Lower leg skin (tissue), 4 donors: ENCODE measurements around the gene GABRR1. TPM values are rescaled to one million over a fixed set of nuclear protein-coding genes. Genes with fewer than 3 reads are reported as not detected.

Experiments used
- DNase-seq, 2 donors: peaks; one replicate each; pipeline ENCODE4 v3.0.0-alpha.2; 2019; ENCODE audit warnings: low spot score in 2 of 2
- H3K4me3 ChIP-seq: fragments of 200-600 bp; sonication (generic); 2 replicates; pipeline ENCODE4 v1.5.1; 2017; ENCODE audit warnings: mild to moderate bottlenecking, low read depth; ENCODE audit not compliant: poor library complexity, severe bottlenecking
- POLR2A ChIP-seq, 2 donors: fragments of 450-650 bp; IDR thresholded peaks; one replicate each; pipeline ENCODE4 v1.6.1; 2016 to 2017; ENCODE audit warnings: antibody characterized with exemption in 2 of 2, mild to moderate bottlenecking in 1 of 2, moderate library complexity in 1 of 2
- WGBS, 2 donors: methylation state at CpG; one replicate each; pipeline ENCODE4 v1.1.5; 2018; 5-methylcytosine and 5-hydroxymethylcytosine counted together
- intact Hi-C: fragments of 100-400 bp; cut with DNase I; formaldehyde crosslinking; loops from one replicate; pipeline ENCODE4 v1.15.0; 2023; ENCODE audit warnings: low total_unique reads
- total RNA-seq, 4 donors: library from RNA; depleted of rRNA; stranded (reverse); fragments of >200 nt; gene quantifications; one replicate each; pipeline ENCODE4 v1.1.0, GENCODE V29; 2016
- TF ChIP-seq, protein P1 (sequence below), 3 donors: fragments of 450-650 bp; IDR thresholded peaks; one replicate each; pipeline ENCODE4 v1.5.1; 2016; ENCODE audit warnings: antibody characterized with exemption in 3 of 3, mild to moderate bottlenecking in 3 of 3, moderate library complexity in 2 of 3

The GABRR1 gene
- total RNA-seq, 4 donors from 2014 or later: 0.17 to 0.86 (median 0.39) TPM; not detected in 1

DNA sequence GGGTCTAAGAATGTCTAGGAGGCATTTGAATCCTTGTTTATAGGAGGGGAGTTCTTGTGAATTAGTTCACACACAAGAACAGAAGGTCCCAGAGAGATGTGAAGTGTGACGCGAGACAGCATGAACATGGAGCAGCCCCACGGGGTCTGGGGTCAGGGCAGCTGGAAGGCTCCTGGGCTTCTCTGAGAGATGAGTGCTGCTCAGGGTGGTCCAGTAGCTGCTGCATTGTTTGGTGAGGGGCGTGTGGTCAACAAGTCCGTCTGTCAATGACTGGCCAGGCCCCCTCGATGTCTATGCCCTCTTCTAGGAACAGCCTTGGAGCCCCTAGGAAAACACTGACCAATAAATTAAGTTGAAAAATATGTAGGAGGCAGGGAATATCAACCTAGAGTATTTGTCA is 40.2 kb upstream of the GABRR1 start:
- no peak for DNase-seq
- WGBS, 2 donors: 93 to 96% methylated on average over 6 of the region's 6 CpGs
- no peak for TF ChIP-seq POLR2A (IDR thresholded peaks at IDR 0.05)
- TF ChIP-seq, protein P1, sequence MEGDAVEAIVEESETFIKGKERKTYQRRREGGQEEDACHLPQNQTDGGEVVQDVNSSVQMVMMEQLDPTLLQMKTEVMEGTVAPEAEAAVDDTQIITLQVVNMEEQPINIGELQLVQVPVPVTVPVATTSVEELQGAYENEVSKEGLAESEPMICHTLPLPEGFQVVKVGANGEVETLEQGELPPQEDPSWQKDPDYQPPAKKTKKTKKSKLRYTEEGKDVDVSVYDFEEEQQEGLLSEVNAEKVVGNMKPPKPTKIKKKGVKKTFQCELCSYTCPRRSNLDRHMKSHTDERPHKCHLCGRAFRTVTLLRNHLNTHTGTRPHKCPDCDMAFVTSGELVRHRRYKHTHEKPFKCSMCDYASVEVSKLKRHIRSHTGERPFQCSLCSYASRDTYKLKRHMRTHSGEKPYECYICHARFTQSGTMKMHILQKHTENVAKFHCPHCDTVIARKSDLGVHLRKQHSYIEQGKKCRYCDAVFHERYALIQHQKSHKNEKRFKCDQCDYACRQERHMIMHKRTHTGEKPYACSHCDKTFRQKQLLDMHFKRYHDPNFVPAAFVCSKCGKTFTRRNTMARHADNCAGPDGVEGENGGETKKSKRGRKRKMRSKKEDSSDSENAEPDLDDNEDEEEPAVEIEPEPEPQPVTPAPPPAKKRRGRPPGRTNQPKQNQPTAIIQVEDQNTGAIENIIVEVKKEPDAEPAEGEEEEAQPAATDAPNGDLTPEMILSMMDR (IDR thresholded peaks at IDR 0.05): no peak
- no peak overlapping the region for H3K4me3 ChIP-seq
- intact Hi-C loops: no loop called here

DNA sequence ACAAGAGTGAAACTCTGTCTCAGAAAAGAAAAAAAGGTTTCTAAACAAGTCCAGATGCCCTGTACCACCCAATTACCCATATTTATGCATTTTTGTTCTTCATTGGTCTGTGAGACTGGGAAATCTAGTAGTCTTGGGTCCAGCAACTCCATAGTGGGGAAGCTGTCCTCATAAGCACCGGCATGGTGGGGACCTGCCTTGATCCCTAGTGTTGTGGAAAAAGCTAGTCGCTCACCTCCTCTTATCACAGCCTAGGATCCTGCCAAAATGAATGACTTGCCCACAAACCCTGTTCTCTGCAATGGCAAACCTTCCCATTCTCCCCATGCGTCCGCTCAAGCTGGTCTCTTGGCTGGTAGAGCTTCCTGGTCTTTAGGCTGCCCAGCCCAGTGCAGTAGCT is 38.3 kb upstream of the GABRR1 start:
- 95% methylated on average over 4 of the region's 4 CpGs for WGBS, 2 donors
- no peak overlapping the region for H3K4me3 ChIP-seq
- intact Hi-C loops: no loop called here
- DNase-seq: no peak
- TF ChIP-seq POLR2A (IDR thresholded peaks at IDR 0.05): no peak
- TF ChIP-seq, protein P1 (IDR thresholded peaks at IDR 0.05): no peak

DNA sequence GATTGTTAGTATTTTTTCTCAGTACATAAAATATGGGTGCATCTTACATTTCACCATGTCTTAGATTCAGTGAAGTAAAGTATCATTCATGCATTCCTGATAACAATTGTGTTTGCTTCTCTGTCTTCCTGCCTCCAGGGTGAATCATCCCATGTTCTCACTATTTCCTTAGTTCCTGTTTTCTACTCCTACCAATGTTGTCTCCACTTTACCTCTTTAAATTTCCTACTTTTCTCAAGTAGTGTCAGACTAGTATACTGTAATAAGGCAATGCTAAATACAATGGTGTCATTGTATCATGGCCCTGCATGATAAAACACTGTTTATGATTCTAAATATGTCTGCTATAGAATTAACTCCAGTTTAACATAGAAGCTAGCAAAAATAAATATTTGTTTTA is 37.4 kb upstream of the GABRR1 start:
- intact Hi-C loops: no loop called here

DNA sequence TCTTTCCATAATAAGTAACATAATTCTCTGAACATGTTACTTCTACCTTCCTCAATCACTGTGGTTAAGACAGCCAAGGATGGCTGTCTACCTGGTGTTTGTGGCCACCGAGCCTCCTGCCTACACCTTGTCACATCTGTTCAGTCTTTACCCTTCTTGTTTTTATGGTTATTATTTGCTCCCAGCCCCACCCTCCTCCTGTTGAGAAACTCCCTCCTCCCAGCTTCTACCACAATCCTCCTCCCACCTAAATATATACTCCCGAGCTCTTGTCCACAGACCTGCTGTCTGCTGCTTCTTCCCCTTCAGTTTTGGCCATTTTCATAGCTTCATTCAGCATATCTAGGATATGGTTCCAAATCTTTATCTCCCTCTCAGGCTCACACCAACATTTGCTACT is 35.7 kb upstream of the GABRR1 start:
- no peak overlapping the region for H3K4me3 ChIP-seq
- DNase-seq: no peak
- no peak for TF ChIP-seq POLR2A (IDR thresholded peaks at IDR 0.05)
- TF ChIP-seq, protein P1 (IDR thresholded peaks at IDR 0.05): no peak
- 72 to 75% methylated on average over 2 of the region's 2 CpGs for WGBS, 2 donors
- intact Hi-C loops: no loop called here

More for the DNA sequence above, 37.4 kb upstream of the GABRR1 start:
- H3K4me3 ChIP-seq: no peak overlapping the region
- no peak for DNase-seq
- TF ChIP-seq, protein P1 (IDR thresholded peaks at IDR 0.05): no peak
- no peak for TF ChIP-seq POLR2A (IDR thresholded peaks at IDR 0.05)

DNA sequence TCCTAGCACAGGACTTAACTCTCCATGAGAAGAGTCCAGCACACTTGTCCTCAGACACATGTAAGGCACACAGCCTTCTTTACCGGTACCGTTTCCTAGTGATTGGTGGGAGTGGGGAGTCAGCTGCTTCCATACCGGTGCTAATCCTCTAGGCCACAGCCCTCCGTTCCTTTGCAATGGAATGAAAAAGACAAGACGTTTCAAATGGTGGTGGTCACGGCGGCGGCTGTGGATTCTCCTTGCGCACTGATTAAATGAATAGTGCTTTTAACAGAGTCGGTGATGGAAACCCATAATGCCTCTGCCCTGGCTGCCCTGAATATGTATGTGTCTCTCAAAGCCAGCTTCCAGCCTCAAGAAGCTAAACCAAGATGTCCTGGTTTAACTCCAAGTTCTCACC is 34.8 kb upstream of the GABRR1 start:
- 94 to 99% methylated on average over 10 of the region's 10 CpGs for WGBS, 2 donors
- DNase-seq: no peak
- TF ChIP-seq, protein P1 (IDR thresholded peaks at IDR 0.05): no peak
- TF ChIP-seq POLR2A (IDR thresholded peaks at IDR 0.05): no peak
- no peak overlapping the region for H3K4me3 ChIP-seq
- intact Hi-C loops: no loop called here

DNA sequence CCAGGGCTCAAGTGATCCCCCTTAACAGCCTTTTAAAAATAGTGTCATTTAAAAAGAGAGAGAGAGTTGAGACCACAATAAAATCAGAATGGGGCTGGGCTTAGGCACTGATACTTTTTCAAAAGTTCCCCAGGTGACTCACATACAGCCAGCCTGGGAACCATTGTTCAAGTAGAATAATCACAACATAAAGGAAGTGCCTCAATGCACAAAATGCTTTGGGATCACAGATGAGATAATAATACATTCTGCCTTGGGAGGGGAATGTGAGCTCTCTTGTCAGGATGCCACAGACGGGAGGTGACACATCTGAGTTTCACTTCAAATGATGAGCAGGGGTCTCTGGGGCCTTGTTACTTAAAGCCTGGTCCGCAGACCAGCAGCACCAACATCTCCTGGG is 34.0 kb upstream of the GABRR1 start:
- TF ChIP-seq, protein P1 (IDR thresholded peaks at IDR 0.05): no peak
- TF ChIP-seq POLR2A (IDR thresholded peaks at IDR 0.05): no peak
- intact Hi-C loops: no loop called here
- no peak for DNase-seq
- no peak overlapping the region for H3K4me3 ChIP-seq
- 85 to 90% methylated on average over 2 of the region's 2 CpGs for WGBS, 2 donors
